ENCODE measurements around the gene GNB5.
"Not testable (repeated sequence)": the region's sequence is repeated elsewhere in the genome, so short reads cannot be mapped to it uniquely, and the experiment has no call there.

GNB5 gene

GRCh38 chr15:52206446-52206845, 15.3 kb upstream of the GNB5 start:
- no peak for DNase-seq

GRCh38 chr15:52204657-52205056, 13.5 kb upstream of the GNB5 start:
- no peak for DNase-seq

GRCh38 chr15:52200831-52201365, 9.7 kb upstream of the GNB5 start:
- DNase-seq: peak; percentile 7

- DNase-seq: no peak
These were observed 8.1 kb upstream of the GNB5 start for GRCh38 chr15:52199271-52199670.

- DNase-seq: no peak
These were observed 5.7 kb upstream of the GNB5 start for GRCh38 chr15:52196891-52197290.

GRCh38 chr15:52193791-52194190, 2.6 kb upstream of the GNB5 start:
- DNase-seq: peak; percentile 11

- no peak for DNase-seq
These were observed 2.1 kb upstream of the GNB5 start for GRCh38 chr15:52193321-52193720.

- DNase-seq: no peak
These were observed 4.3 kb downstream of the GNB5 start for GRCh38 chr15:52186651-52187486.

GRCh38 chr15:52185151-52185561, 6.0 kb downstream of the GNB5 start:
- DNase-seq: no peak

GRCh38 chr15:52184721-52185120, 6.5 kb downstream of the GNB5 start:
- DNase-seq: no peak

- DNase-seq: peak; percentile 38
These were observed 7.5 kb downstream of the GNB5 start for GRCh38 chr15:52183562-52184173.

GRCh38 chr15:52181938-52182780, 9.0 kb downstream of the GNB5 start:
- no peak for DNase-seq

GRCh38 chr15:52180851-52181450, 10.2 kb downstream of the GNB5 start:
- no peak for DNase-seq

GRCh38 chr15:52180196-52180835, 10.9 kb downstream of the GNB5 start:
- DNase-seq: no peak

- peak; percentile 63 for DNase-seq
These were observed 11.7 kb downstream of the GNB5 start for GRCh38 chr15:52179278-52180195.

GRCh38 chr15:52178765-52179164, 12.4 kb downstream of the GNB5 start:
- DNase-seq: no peak

GRCh38 chr15:52172869-52173268, 18.3 kb downstream of the GNB5 start:
- no peak for DNase-seq

- no peak for DNase-seq
These were observed 19.4 kb downstream of the GNB5 start for GRCh38 chr15:52171807-52172206.

GRCh38 chr15:52171386-52171785, 19.8 kb downstream of the GNB5 start:
- no peak for DNase-seq

- not testable (repeated sequence) for DNase-seq
These were observed 21.0 kb downstream of the GNB5 start for GRCh38 chr15:52170199-52170598.
